Ishikawa (cell line): ENCODE results near the gene B4GALT2.

Source experiments
- CEBPB ChIP-seq: IDR thresholded peaks from 2 replicates; pipeline ENCODE4 v1.6.1; 2012
- CREB1 ChIP-seq: IDR thresholded peaks from 2 replicates; pipeline ENCODE4 v1.6.1; 2012; ENCODE audit warnings: low read depth
- EGR1 ChIP-seq: IDR thresholded peaks from 2 replicates; pipeline ENCODE4 v1.6.1; 2012
- EP300 ChIP-seq: IDR thresholded peaks from 2 replicates; pipeline ENCODE4 v1.6.1; 2012; ENCODE audit warnings: borderline replicate concordance
- FOXM1 ChIP-seq: IDR thresholded peaks from 2 replicates; pipeline ENCODE4 v1.6.1; 2012; ENCODE audit warnings: low read depth, borderline replicate concordance
- MAX ChIP-seq: IDR thresholded peaks from 2 replicates; pipeline ENCODE4 v1.6.1; 2012
- NFIC ChIP-seq: IDR thresholded peaks from 2 replicates; pipeline ENCODE4 v1.6.1; 2012
- RAD21 ChIP-seq: IDR thresholded peaks from 2 replicates; pipeline ENCODE4 v1.6.1; 2012; ENCODE audit warnings: low read depth
- REST ChIP-seq: IDR thresholded peaks from 2 replicates; pipeline ENCODE4 v1.6.1; 2012; ENCODE audit warnings: low read depth, mild to moderate bottlenecking
- TAF1 ChIP-seq: IDR thresholded peaks from 2 replicates; pipeline ENCODE4 v1.6.1; 2012; ENCODE audit warnings: low read depth, mild to moderate bottlenecking
- TCF12 ChIP-seq: IDR thresholded peaks from 2 replicates; pipeline ENCODE4 v1.6.1; 2012; ENCODE audit warnings: low read depth
- TEAD4 ChIP-seq: IDR thresholded peaks from 2 replicates; pipeline ENCODE4 v1.6.1; 2012
- USF1 ChIP-seq: IDR thresholded peaks from 2 replicates; pipeline ENCODE4 v1.6.1; 2012
- YY1 ChIP-seq: IDR thresholded peaks from 2 replicates; pipeline ENCODE4 v1.6.1; 2012; ENCODE audit warnings: low read depth
- ZBTB7A ChIP-seq: IDR thresholded peaks from 2 replicates; pipeline ENCODE4 v1.6.1; 2012; ENCODE audit warnings: low read depth

Gene B4GALT2

GRCh38 chr1:43992232-43992995, 13.4 kb downstream of the B4GALT2 start:
- no peak for TF ChIP-seq RAD21

- TF ChIP-seq TCF12: no peak
- no peak for TF ChIP-seq FOXM1
- no peak for TF ChIP-seq YY1
- no peak for TF ChIP-seq REST
- TF ChIP-seq EP300: no peak
- no peak for TF ChIP-seq NFIC
- no peak for TF ChIP-seq USF1
- no peak for TF ChIP-seq MAX
- TF ChIP-seq CREB1: no peak
- TF ChIP-seq CEBPB: no peak
- no peak for TF ChIP-seq EGR1
- no peak for TF ChIP-seq TEAD4
- TF ChIP-seq TAF1: no peak
- no peak for TF ChIP-seq RAD21
- TF ChIP-seq ZBTB7A: no peak
These were observed 14.3 kb downstream of the B4GALT2 start for GRCh38 chr1:43993206-43993914.

- TF ChIP-seq ZBTB7A (no peak), NFIC (no peak)
These were observed 15.1 kb downstream of the B4GALT2 start for GRCh38 chr1:43994071-43994470.

- TF ChIP-seq RAD21: peak; percentile 51
- TF ChIP-seq YY1: no peak
- TF ChIP-seq TEAD4: no peak
These were observed 16.1 kb downstream of the B4GALT2 start for GRCh38 chr1:43994794-43995790.

- TF ChIP-seq CEBPB (no peak), TCF12 (no peak), MAX (no peak), CREB1 (no peak)
These were observed 17.1 kb downstream of the B4GALT2 start for GRCh38 chr1:43995984-43996732.

GRCh38 chr1:43996733-43997115, 17.7 kb downstream of the B4GALT2 start:
- TF ChIP-seq TEAD4 (no peak), TCF12 (no peak), EP300 (no peak), ZBTB7A (no peak), RAD21 (no peak), EGR1 (no peak), NFIC (no peak), MAX (no peak), TAF1 (no peak), YY1 (no peak), USF1 (no peak), REST (no peak), CEBPB (no peak), CREB1 (no peak)
